ENCODE measurements around the gene IWS1.
"Not testable (repeated sequence)": the region's sequence is repeated elsewhere in the genome, so short reads cannot be mapped to it uniquely, and the experiment has no call there.

IWS1 gene

GRCh38 chr2:127526132-127527000, at the start of gene IWS1:
TSS of gene IWS1 (minus strand) at chr2:127526489. CDS start at chr2:127526208, 281 bp downstream.
- H3K4me3 ChIP-seq (ENCODE audit: low read depth, low read length) = peak within 1 kb of the TSS; percentile 96

- H3K4me3 ChIP-seq (ENCODE audit: low read depth, low read length) = no peak overlapping the region
Observed at GRCh38 chr2:127575941-127576432, 49.7 kb upstream of the IWS1 start.

- H3K4me3 ChIP-seq (ENCODE audit: low read depth, low read length) = no peak overlapping the region
Observed at GRCh38 chr2:127575185-127575765, 49.0 kb upstream of the IWS1 start.

GRCh38 chr2:127574656-127575055, 48.4 kb upstream of the IWS1 start:
- no peak overlapping the region for H3K4me3 ChIP-seq (ENCODE audit: low read depth, low read length)

- H3K4me3 ChIP-seq (ENCODE audit: low read depth, low read length) = no peak overlapping the region
Observed at GRCh38 chr2:127573771-127574170, 47.5 kb upstream of the IWS1 start.

- H3K4me3 ChIP-seq (ENCODE audit: low read depth, low read length) = no peak overlapping the region
Observed at GRCh38 chr2:127573298-127573697, 47.0 kb upstream of the IWS1 start.

GRCh38 chr2:127572841-127573240, 46.6 kb upstream of the IWS1 start:
- H3K4me3 ChIP-seq (ENCODE audit: low read depth, low read length) = no peak overlapping the region

GRCh38 chr2:127572352-127572751, 46.1 kb upstream of the IWS1 start:
- not testable (repeated sequence) for H3K4me3 ChIP-seq (ENCODE audit: low read depth, low read length)

- H3K4me3 ChIP-seq (ENCODE audit: low read depth, low read length) = no peak overlapping the region
Observed at GRCh38 chr2:127570282-127571250, 44.3 kb upstream of the IWS1 start.

GRCh38 chr2:127569666-127570065, 43.4 kb upstream of the IWS1 start:
- H3K4me3 ChIP-seq (ENCODE audit: low read depth, low read length) = no peak overlapping the region

- no peak overlapping the region for H3K4me3 ChIP-seq (ENCODE audit: low read depth, low read length)
Observed at GRCh38 chr2:127568128-127568527, 41.8 kb upstream of the IWS1 start.

GRCh38 chr2:127567351-127567854, 41.1 kb upstream of the IWS1 start:
- H3K4me3 ChIP-seq (ENCODE audit: low read depth, low read length) = no peak overlapping the region

- H3K4me3 ChIP-seq (ENCODE audit: low read depth, low read length) = no peak overlapping the region
Observed at GRCh38 chr2:127566576-127566975, 40.3 kb upstream of the IWS1 start.

- H3K4me3 ChIP-seq (ENCODE audit: low read depth, low read length) = no peak overlapping the region
Observed at GRCh38 chr2:127566139-127566417, 39.8 kb upstream of the IWS1 start.

GRCh38 chr2:127565261-127566138, 39.2 kb upstream of the IWS1 start:
- H3K4me3 ChIP-seq (ENCODE audit: low read depth, low read length) = no peak overlapping the region

GRCh38 chr2:127564429-127565260, 38.4 kb upstream of the IWS1 start:
- H3K4me3 ChIP-seq (ENCODE audit: low read depth, low read length) = no peak overlapping the region

GRCh38 chr2:127563458-127564428, 37.5 kb upstream of the IWS1 start:
- H3K4me3 ChIP-seq (ENCODE audit: low read depth, low read length) = no peak overlapping the region

GRCh38 chr2:127562936-127563335, 36.6 kb upstream of the IWS1 start:
- H3K4me3 ChIP-seq (ENCODE audit: low read depth, low read length) = no peak overlapping the region
